Left lung (tissue), 10 donors: ENCODE results near the gene CHURC1. TPM values are rescaled to one million over a fixed set of nuclear protein-coding genes. Genes with fewer than 3 reads are reported as not detected.
A peak's percentile ranks its signal among the peaks of the same experiment; 100 is the strongest.

Experiments
- ATAC-seq: fragments of 200-7000 bp; cut with Tn5 transposase; one replicate; pipeline ENCODE4 v1.9.1; 2020; ENCODE audit warnings: moderate library complexity
- DNase-seq, 4 donors: peaks; one replicate each; pipeline ENCODE4 v3.0.0-alpha.2; 2013 to 2020
- H3K27ac ChIP-seq, 2 donors: fragments of 200-600 bp; sonication (generic) in 1 of 2; one replicate each; pipeline versions ENCODE4 v1.5.0 to v1.8.0; 2020 to 2021
- H3K27me3 ChIP-seq, 2 donors: fragments of 200-600 bp; sonication (generic) in 1 of 2; one replicate each; pipeline versions ENCODE4 v1.5.0 to v1.8.0; 2020 to 2021
- H3K36me3 ChIP-seq, 2 donors: fragments of 200-600 bp; sonication (generic) in 1 of 2; one replicate each; pipeline versions ENCODE4 v1.5.0 to v1.8.0; 2020 to 2021
- H3K4me1 ChIP-seq, 2 donors: fragments of 200-600 bp; one replicate each; pipeline ENCODE4 v1.8.0; 2021
- H3K4me3 ChIP-seq, 2 donors: fragments of 200-600 bp; sonication (generic) in 1 of 2; one replicate each; pipeline versions ENCODE4 v1.5.0 to v1.8.0; 2020 to 2021; ENCODE audit warnings: mild to moderate bottlenecking in 1 of 2
- H3K9me3 ChIP-seq, 2 donors: fragments of 200-600 bp; sonication (generic) in 1 of 2; one replicate each; pipeline versions ENCODE4 v1.5.0 to v1.8.0; 2020 to 2021
- CTCF ChIP-seq, 2 donors: fragments of 200-600 bp; sonication (generic) in 1 of 2; IDR thresholded peaks; one replicate each; pipeline versions ENCODE4 v1.5.0 to v1.8.0; 2021; ENCODE audit warnings: antibody characterized with exemption in 2 of 2
- intact Hi-C, 2 donors: fragments of 100-400 bp; cut with DNase I; formaldehyde crosslinking; loops; one replicate each; pipeline versions ENCODE4 v1.11.2 to v1.14.2; 2022
- polyA plus RNA-seq, 6 donors: library from polyadenylated mRNA; unstranded; fragments of 120-200 nt; gene quantifications; one replicate each; pipeline ENCODE4 v1.2.1, GENCODE V29; 2013; ENCODE audit not compliant: insufficient read length in 6 of 6
- total RNA-seq, 2 donors: library from RNA; stranded (reverse); fragmentation: NEBNext Ultra II Directional; extraction: Animal tissue kit (Norgen Biotek cat#: 25700); gene quantifications; one replicate each; pipeline ENCODE4 v1.2.1, GENCODE V29; 2021
- donor health status: DM: no; HTN: yes; CAD: no.
- donor health status: DM: no; HTN: no; CAD: no.

Gene CHURC1
- total and polyA plus RNA-seq, 8 donors = 46.8 to 70.2 (median 58.9) TPM

GRCh38 chr14:64935508-64935907, 21.3 kb downstream of the CHURC1 start:
- Histone ChIP-seq H3K4me1 (no peaks in the 10 kb centered on the region), H3K36me3 (peaks cover 0 to 52% of the 10 kb centered on the region in 2 donors)
- no peak for ATAC-seq

GRCh38 chr14:64937171-64937820, 23.0 kb downstream of the CHURC1 start:
- TF ChIP-seq CTCF (IDR thresholded peaks at IDR 0.05) = no peak
- Histone ChIP-seq H3K4me1 (no peaks in the 10 kb centered on the region), H3K27me3 (no peaks in the 10 kb centered on the region), H3K4me3 (no peak overlapping the region), H3K9me3 (no peaks in the 10 kb centered on the region), H3K36me3 (peaks cover 0 to 43% of the 10 kb centered on the region in 2 donors), H3K27ac (no peak overlapping the region)
- ATAC-seq (no peak), DNase-seq (no peak)
- intact Hi-C loops = no loop called here

More at GRCh38 chr14:64935508-64935907, 21.3 kb downstream of the CHURC1 start:
- Histone ChIP-seq H3K27ac (no peak overlapping the region), H3K27me3 (no peaks in the 10 kb centered on the region), H3K9me3 (no peaks in the 10 kb centered on the region), H3K4me3 (no peak overlapping the region)
- TF ChIP-seq CTCF (IDR thresholded peaks at IDR 0.05) = no peak
- no peak for DNase-seq
- intact Hi-C loops = no loop called here

- Histone ChIP-seq H3K4me3 (no peak overlapping the region), H3K27ac (no peak overlapping the region), H3K36me3 (peaks cover 0 to 38% of the 10 kb centered on the region in 2 donors), H3K4me1 (no peaks in the 10 kb centered on the region), H3K27me3 (no peaks in the 10 kb centered on the region), H3K9me3 (no peaks in the 10 kb centered on the region)
- ATAC-seq = peak; percentile 45
- peak in 1 of 2 donors; percentile 19 for TF ChIP-seq CTCF (IDR thresholded peaks at IDR 0.05)
- intact Hi-C loops = no loop called here
- peak in 1 of 4 donors; percentile 6 for DNase-seq
Observed at GRCh38 chr14:64937821-64938193, 23.6 kb downstream of the CHURC1 start.

- Histone ChIP-seq H3K4me1 (peaks cover 0 to 8% of the 10 kb centered on the region in 2 donors), H3K9me3 (no peaks in the 10 kb centered on the region), H3K4me3 (no peak overlapping the region), H3K36me3 (peaks cover 0 to 34% of the 10 kb centered on the region in 2 donors), H3K27ac (no peak overlapping the region), H3K27me3 (no peaks in the 10 kb centered on the region)
- no peak for ATAC-seq
- intact Hi-C loops = no loop called here
- no peak for TF ChIP-seq CTCF (IDR thresholded peaks at IDR 0.05)
- DNase-seq = no peak
Observed at GRCh38 chr14:64938972-64939816, 24.9 kb downstream of the CHURC1 start.

- intact Hi-C loops = no loop called here
- H3K4me3 ChIP-seq = no peak overlapping the region
- H3K27ac ChIP-seq = no peak overlapping the region
- H3K4me1 ChIP-seq = peaks cover 0 to 8% of the 10 kb centered on the region in 2 donors
- H3K9me3 ChIP-seq = no peaks in the 10 kb centered on the region
- H3K27me3 ChIP-seq = no peaks in the 10 kb centered on the region
- peaks cover 0 to 28% of the 10 kb centered on the region in 2 donors for H3K36me3 ChIP-seq
- DNase-seq = no peak
- ATAC-seq = no peak
- no peak for TF ChIP-seq CTCF (IDR thresholded peaks at IDR 0.05)
Observed at GRCh38 chr14:64939817-64940190, 25.5 kb downstream of the CHURC1 start.
